Parietal lobe (tissue), 2 donors: ENCODE data around the gene GNG12. TPM values are rescaled to one million over a fixed set of nuclear protein-coding genes. Genes with fewer than 3 reads are reported as not detected.

ENCODE experiments used
- small RNA-seq: library from RNA; depleted of rRNA; stranded (forward); fragments of <200 nt; gene quantifications from one replicate; pipeline ENCODE3, GENCODE V24; 2014; ENCODE audit warnings: low replicate concordance
- total RNA-seq: library from RNA; depleted of rRNA; stranded (reverse); fragments of >200 nt; gene quantifications from one replicate; pipeline ENCODE4 v1.2.3, GENCODE V29; 2014

Gene GNG12
- total RNA-seq, result 20.7 TPM

DNA sequence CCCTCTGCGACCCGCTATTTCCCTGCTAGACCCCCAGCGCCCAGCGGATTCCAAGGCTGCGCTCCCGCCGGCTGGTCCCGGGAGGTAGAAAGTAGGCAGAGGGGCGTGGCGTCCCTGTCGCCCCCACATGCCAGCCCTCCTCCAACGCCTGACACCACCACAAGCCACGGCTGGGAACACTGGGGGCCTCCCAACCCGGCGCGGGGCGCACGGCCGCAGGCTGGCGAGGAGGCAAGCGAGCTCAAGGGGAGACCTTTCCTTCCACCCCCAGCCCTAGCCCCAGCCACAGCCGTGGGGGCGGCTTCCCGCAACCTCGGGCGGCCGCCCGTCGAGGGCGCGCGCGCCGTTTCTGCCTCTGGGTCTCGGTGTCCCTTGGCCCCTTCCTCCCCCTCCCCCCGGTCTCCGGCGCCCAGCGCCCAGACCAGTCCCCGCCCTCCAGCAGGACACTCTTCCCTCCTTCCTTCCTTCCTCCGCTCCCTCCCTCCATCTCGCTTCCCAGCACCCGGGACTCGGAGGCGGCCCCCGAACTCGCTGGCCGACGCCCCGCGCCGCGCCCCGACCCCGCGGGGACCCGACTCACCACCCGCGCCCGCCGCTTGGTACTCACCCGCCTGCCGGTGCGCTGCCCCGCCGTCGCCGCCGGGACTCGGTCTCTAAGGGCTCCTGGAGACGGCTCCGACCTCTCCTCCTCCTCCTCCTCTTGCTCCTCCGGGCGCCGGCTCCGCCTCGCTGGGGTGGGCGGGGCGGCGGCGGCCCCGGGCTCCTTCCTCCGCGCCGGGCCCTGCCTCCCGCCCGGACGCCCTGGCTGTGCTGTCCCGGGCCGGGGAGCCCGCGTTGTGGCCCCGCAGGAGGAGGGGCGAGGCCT is at the start of gene GNG12:
TSS of gene GNG12 (minus strand) at position 731 of the 865 bp plus-strand sequence. CDS start 125,781 bp downstream, outside the sequence.

DNA sequence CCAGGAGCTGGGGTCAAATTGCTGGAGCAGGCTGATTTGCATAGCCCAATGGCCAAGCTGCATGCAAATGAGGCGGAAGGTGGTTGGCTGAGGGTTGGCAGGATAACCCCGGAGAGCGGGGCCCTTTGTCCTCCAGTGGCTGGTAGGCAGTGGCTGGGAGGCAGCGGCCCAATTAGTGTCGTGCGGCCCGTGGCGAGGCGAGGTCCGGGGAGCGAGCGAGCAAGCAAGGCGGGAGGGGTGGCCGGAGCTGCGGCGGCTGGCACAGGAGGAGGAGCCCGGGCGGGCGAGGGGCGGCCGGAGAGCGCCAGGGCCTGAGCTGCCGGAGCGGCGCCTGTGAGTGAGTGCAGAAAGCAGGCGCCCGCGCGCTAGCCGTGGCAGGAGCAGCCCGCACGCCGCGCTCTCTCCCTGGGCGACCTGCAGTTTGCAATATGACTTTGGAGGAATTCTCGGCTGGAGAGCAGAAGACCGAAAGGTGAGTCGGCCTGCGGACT is 148.2 kb downstream of the GNG12 start, which contains the start of gene GADD45A:
TSS of gene GADD45A (plus strand) at position 135 of the 491 bp plus-strand sequence. CDS start at position 429, 294 bp downstream.

Small RNA genes lying within 50 kb of the gene (small RNA-seq; reads per million reads assigned to genes)
- gene RN7SL392P, result not detected
- not detected for gene RNU7-80P

Other genes with a start within 250 kb of the GNG12 start
- 6.9 TPM for gene GADD45A, start 148.3 kb downstream of the GNG12 start, total RNA-seq
- gene DIRAS3, start 217.2 kb upstream of the GNG12 start, total RNA-seq, result 1.9 TPM